ENCODE results near the gene PLA2G2D. TPM values are rescaled to one million over a fixed set of nuclear protein-coding genes. Genes with fewer than 3 reads are reported as not detected.

The PLA2G2D gene
- not detected for total RNA-seq

DNA sequence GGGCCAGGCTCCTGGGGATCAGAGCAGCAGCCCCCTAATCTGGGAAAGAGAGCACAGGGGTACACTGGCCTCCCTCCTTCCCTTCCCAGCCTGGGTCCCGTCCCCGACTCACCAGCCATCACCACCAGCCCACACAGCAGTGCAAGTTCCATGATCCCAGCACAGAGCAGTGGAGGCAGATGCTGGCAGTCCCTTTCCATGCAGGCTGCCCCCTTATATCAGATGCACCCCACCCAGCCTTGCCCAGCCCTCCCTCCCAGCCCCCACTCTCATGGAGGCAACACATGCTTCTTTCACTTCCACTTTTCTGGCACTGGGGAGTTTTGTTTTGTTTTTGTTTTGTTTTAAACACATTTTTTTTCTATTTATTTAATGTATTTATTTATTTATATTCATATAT, at the start of gene PLA2G2D:
PLA2G2D (minus strand) TSS at position 190 of the 400 bp plus-strand sequence; CDS start at position 152, 38 bp downstream.
- H3K4me1 Mint-ChIP-seq (ENCODE audit: low read depth), result no peaks in the 10 kb centered on the region
- ATAC-seq (no peak), DNase-seq (no peak)
- peaks cover 13% of the 10 kb centered on the region for H3K27me3 Mint-ChIP-seq (ENCODE audit: low read depth)
- H3K36me3 Mint-ChIP-seq (ENCODE audit: insufficient read depth), result no peaks in the 10 kb centered on the region
- no peak within 1 kb of the TSS for H3K4me3 Mint-ChIP-seq
- no peaks in the 10 kb centered on the region for H3K9me3 Mint-ChIP-seq

GRCh38 chr1:20168564-20169491, 49.5 kb upstream of the PLA2G2D start:
- Mint-ChIP-seq H3K4me1 (ENCODE audit: low read depth) (peaks cover 10% of the 10 kb centered on the region), H3K9me3 (peaks cover 10% of the 10 kb centered on the region)
- no peak for ATAC-seq

GRCh38 chr1:20167126-20167525, 47.8 kb upstream of the PLA2G2D start:
- Mint-ChIP-seq H3K4me1 (ENCODE audit: low read depth) (peaks cover 6% of the 10 kb centered on the region), H3K36me3 (ENCODE audit: insufficient read depth) (peaks cover 4% of the 10 kb centered on the region), H3K4me3 (no peak overlapping the region), H3K9me3 (peaks cover 17% of the 10 kb centered on the region), H3K27me3 (ENCODE audit: low read depth) (no peaks in the 10 kb centered on the region)
- DNase-seq (no peak), ATAC-seq (no peak)

More at GRCh38 chr1:20168564-20169491, 49.5 kb upstream of the PLA2G2D start:
- no peak overlapping the region for H3K4me3 Mint-ChIP-seq
- no peaks in the 10 kb centered on the region for H3K27me3 Mint-ChIP-seq (ENCODE audit: low read depth)
- no peak for DNase-seq
- H3K36me3 Mint-ChIP-seq (ENCODE audit: insufficient read depth), result peaks cover 4% of the 10 kb centered on the region

GRCh38 chr1:20166051-20166450, 46.7 kb upstream of the PLA2G2D start:
- H3K4me1 Mint-ChIP-seq (ENCODE audit: low read depth), result no peaks in the 10 kb centered on the region
- ATAC-seq (no peak), DNase-seq (no peak)
- peaks cover 25% of the 10 kb centered on the region for H3K9me3 Mint-ChIP-seq
- H3K4me3 Mint-ChIP-seq, result no peak overlapping the region
- H3K27me3 Mint-ChIP-seq (ENCODE audit: low read depth), result no peaks in the 10 kb centered on the region
- H3K36me3 Mint-ChIP-seq (ENCODE audit: insufficient read depth), result peaks cover 4% of the 10 kb centered on the region

DNA sequence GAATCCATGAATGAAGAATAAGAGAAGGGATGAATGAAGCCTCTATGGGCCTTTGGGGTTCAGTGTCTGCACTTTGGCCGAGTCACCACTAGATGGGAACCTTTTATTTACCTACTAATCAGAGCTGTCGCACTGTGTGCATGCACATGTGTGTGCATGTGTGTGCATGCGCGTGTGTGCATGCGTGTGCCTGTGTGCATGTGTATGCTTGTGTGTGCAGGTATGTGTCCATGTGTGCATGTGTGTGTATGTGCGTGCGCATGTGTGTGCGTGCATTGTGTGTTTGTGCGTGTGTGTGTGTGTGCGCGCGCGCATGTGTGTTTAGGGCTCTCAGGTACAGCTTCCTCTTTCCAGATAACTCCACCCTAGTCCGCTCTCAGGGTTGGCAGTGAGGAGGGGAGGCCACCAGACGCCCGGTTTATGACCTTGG, 46.2 kb upstream of the PLA2G2D start:
- ATAC-seq (no peak), DNase-seq (no peak)
- Mint-ChIP-seq H3K9me3 (peaks cover 29% of the 10 kb centered on the region), H3K27me3 (ENCODE audit: low read depth) (no peaks in the 10 kb centered on the region), H3K4me3 (no peak overlapping the region), H3K4me1 (ENCODE audit: low read depth) (no peaks in the 10 kb centered on the region), H3K36me3 (ENCODE audit: insufficient read depth) (peaks cover 4% of the 10 kb centered on the region)

- Mint-ChIP-seq H3K4me3 (no peak overlapping the region), H3K36me3 (ENCODE audit: insufficient read depth) (peaks cover 4% of the 10 kb centered on the region), H3K27me3 (ENCODE audit: low read depth) (no peaks in the 10 kb centered on the region), H3K9me3 (peaks cover 31% of the 10 kb centered on the region), H3K4me1 (ENCODE audit: low read depth) (no peaks in the 10 kb centered on the region)
- no peak for ATAC-seq
- no peak for DNase-seq
Observed at GRCh38 chr1:20164694-20165202, 45.4 kb upstream of the PLA2G2D start.

GRCh38 chr1:20160034-20160433, 40.7 kb upstream of the PLA2G2D start:
- ATAC-seq (no peak), DNase-seq (no peak)
- H3K4me1 Mint-ChIP-seq (ENCODE audit: low read depth), result no peaks in the 10 kb centered on the region
- H3K9me3 Mint-ChIP-seq, result peaks cover 34% of the 10 kb centered on the region
- H3K36me3 Mint-ChIP-seq (ENCODE audit: insufficient read depth), result peaks cover under 1% of the 10 kb centered on the region
- H3K4me3 Mint-ChIP-seq, result no peak overlapping the region
- H3K27me3 Mint-ChIP-seq (ENCODE audit: low read depth), result no peaks in the 10 kb centered on the region

GRCh38 chr1:20158358-20159070, 39.2 kb upstream of the PLA2G2D start:
- no peak for DNase-seq
- no peak for ATAC-seq
- peaks cover 28% of the 10 kb centered on the region for H3K9me3 Mint-ChIP-seq
- no peaks in the 10 kb centered on the region for H3K36me3 Mint-ChIP-seq (ENCODE audit: insufficient read depth)
- peaks cover 10% of the 10 kb centered on the region for H3K4me1 Mint-ChIP-seq (ENCODE audit: low read depth)
- H3K27me3 Mint-ChIP-seq (ENCODE audit: low read depth), result no peaks in the 10 kb centered on the region
- no peak overlapping the region for H3K4me3 Mint-ChIP-seq

GRCh38 chr1:20154301-20154831, 35.0 kb upstream of the PLA2G2D start:
- Mint-ChIP-seq H3K4me1 (ENCODE audit: low read depth) (peaks cover 13% of the 10 kb centered on the region), H3K36me3 (ENCODE audit: insufficient read depth) (no peaks in the 10 kb centered on the region), H3K27me3 (ENCODE audit: low read depth) (no peaks in the 10 kb centered on the region), H3K9me3 (peaks cover 4% of the 10 kb centered on the region), H3K4me3 (peak overlapping the region; percentile 53)
- ATAC-seq (no peak), DNase-seq (no peak)

- no peaks in the 10 kb centered on the region for H3K9me3 Mint-ChIP-seq
- DNase-seq (no peak), ATAC-seq (no peak)
- no peaks in the 10 kb centered on the region for H3K36me3 Mint-ChIP-seq (ENCODE audit: insufficient read depth)
- H3K4me1 Mint-ChIP-seq (ENCODE audit: low read depth), result peaks cover 13% of the 10 kb centered on the region
- H3K4me3 Mint-ChIP-seq, result no peak overlapping the region
- no peaks in the 10 kb centered on the region for H3K27me3 Mint-ChIP-seq (ENCODE audit: low read depth)
Observed at GRCh38 chr1:20153000-20153418, 33.7 kb upstream of the PLA2G2D start.

GRCh38 chr1:20152599-20152930, 33.2 kb upstream of the PLA2G2D start:
- Mint-ChIP-seq H3K4me1 (ENCODE audit: low read depth) (peaks cover 13% of the 10 kb centered on the region), H3K9me3 (no peaks in the 10 kb centered on the region), H3K4me3 (peak overlapping the region; percentile 74), H3K27me3 (ENCODE audit: low read depth) (no peaks in the 10 kb centered on the region), H3K36me3 (ENCODE audit: insufficient read depth) (no peaks in the 10 kb centered on the region)
- DNase-seq (no peak), ATAC-seq (no peak)

DNA sequence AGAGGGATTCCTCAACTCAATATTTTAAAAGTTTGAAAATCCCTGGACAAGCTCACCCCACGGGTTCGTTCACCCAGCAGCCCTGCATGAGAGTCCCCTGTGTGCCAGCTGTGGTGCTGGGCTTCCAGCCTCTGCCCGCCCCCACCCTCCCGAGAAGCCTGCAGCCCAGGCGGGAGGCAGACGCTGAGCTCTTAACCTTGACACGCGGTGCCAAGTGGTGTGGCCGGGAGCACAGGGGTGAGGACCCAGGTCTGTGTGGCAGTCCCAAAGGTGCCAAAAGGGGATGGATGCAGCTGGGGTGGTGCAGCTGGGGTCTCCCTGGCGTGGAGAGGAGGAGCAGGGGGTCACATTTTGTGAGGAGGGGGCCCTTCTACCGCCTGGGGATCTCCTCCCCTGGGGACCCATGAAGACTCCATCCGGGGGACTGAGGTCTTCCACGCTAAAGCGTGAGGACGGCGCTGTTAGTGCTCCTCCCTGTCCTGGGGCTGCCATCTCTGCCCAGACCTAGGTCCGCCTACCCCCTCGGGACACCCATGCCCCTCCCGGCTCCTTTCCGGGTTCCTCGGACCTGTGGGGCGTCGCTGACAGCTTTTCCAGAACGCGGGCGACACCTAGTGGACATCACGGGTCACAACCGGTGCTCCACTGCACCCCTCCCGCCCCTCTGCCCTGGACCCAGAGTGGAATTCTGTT, 32.7 kb upstream of the PLA2G2D start:
- H3K27me3 Mint-ChIP-seq (ENCODE audit: low read depth), result no peaks in the 10 kb centered on the region
- H3K9me3 Mint-ChIP-seq, result no peaks in the 10 kb centered on the region
- peak; percentile 78 for DNase-seq
- H3K36me3 Mint-ChIP-seq (ENCODE audit: insufficient read depth), result no peaks in the 10 kb centered on the region
- peak; percentile 94 to 95 for ATAC-seq
- peak overlapping the region; percentile 74 for H3K4me3 Mint-ChIP-seq
- H3K4me1 Mint-ChIP-seq (ENCODE audit: low read depth), result peaks cover 13% of the 10 kb centered on the region

DNA sequence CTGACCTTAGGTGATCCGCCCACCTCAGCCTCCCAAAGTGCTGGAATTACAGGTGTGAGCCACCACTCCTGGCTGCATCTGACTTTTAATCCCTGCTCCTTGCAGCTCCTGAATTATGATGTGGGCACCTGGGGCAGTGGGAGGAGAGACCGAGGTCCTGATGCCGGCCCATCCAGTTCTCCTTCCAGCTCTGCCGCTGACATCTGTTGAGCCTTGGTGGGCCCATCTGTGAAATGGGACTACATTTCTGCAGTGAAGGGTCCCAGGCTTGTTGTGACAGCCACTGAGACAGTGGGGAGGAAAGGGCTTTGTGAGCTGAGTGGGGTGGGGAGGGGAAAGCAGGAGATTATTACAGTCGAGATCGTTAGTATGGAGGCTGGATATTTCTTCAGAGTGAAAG, 31.6 kb upstream of the PLA2G2D start:
- Mint-ChIP-seq H3K4me3 (no peak overlapping the region), H3K36me3 (ENCODE audit: insufficient read depth) (no peaks in the 10 kb centered on the region), H3K27me3 (ENCODE audit: low read depth) (no peaks in the 10 kb centered on the region), H3K4me1 (ENCODE audit: low read depth) (peaks cover 13% of the 10 kb centered on the region), H3K9me3 (no peaks in the 10 kb centered on the region)
- DNase-seq (no peak), ATAC-seq (no peak)

DNA sequence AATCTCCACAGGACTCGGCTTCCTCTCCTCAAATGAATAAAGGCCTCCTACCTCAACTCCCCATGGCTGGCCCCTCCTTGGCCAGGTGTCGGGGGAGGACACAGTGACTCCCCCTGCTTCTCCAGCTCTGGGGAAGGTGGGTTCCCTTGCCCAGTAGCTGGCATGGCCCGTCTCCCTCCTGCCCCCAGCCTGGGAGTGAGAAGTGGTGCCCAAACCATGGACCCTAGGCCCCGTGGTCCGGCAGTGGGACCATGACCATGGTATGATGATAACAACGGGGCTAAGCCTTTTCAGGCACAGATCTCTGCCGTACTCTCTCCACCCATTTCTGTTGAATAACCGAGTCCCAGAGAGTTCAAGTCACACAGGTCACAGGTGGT, 31.0 kb upstream of the PLA2G2D start:
- ATAC-seq, result no peak
- Mint-ChIP-seq H3K9me3 (no peaks in the 10 kb centered on the region), H3K27me3 (ENCODE audit: low read depth) (no peaks in the 10 kb centered on the region), H3K36me3 (ENCODE audit: insufficient read depth) (no peaks in the 10 kb centered on the region), H3K4me3 (no peak overlapping the region), H3K4me1 (ENCODE audit: low read depth) (peaks cover 13% of the 10 kb centered on the region)
- DNase-seq, result no peak
